ENCODE measurements around the gene DUSP12.

The DUSP12 gene

DNA sequence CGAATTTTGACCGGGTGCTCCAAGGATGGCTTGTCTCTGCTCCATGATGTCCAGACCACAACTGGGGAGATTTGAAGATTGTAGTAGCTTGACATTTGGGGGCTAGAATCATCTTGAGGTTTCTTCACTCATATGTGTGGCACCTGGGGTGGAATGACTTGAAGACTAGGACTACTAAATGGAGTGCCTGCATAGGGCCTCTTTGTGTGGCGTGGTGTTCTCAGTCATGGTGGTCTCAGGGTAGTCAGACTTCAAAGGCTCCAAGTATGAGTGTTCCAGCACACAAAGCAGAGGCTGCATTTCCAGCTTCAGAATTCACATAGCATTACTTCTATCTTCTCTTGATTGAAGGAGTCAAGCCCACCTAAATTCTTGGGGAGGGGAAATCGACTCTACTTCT lies 33.3 kb downstream of the DUSP12 start:
- intact Hi-C loops (cut with DNase I; ENCODE audit: low total_unique reads), result no loop called here
- no peak for DNase-seq
- TF ChIP-seq, protein P1, sequence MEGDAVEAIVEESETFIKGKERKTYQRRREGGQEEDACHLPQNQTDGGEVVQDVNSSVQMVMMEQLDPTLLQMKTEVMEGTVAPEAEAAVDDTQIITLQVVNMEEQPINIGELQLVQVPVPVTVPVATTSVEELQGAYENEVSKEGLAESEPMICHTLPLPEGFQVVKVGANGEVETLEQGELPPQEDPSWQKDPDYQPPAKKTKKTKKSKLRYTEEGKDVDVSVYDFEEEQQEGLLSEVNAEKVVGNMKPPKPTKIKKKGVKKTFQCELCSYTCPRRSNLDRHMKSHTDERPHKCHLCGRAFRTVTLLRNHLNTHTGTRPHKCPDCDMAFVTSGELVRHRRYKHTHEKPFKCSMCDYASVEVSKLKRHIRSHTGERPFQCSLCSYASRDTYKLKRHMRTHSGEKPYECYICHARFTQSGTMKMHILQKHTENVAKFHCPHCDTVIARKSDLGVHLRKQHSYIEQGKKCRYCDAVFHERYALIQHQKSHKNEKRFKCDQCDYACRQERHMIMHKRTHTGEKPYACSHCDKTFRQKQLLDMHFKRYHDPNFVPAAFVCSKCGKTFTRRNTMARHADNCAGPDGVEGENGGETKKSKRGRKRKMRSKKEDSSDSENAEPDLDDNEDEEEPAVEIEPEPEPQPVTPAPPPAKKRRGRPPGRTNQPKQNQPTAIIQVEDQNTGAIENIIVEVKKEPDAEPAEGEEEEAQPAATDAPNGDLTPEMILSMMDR (IDR thresholded peaks at IDR 0.05), result no peak
- peaks cover 0 to 13% (median 0%) of the 10 kb centered on the region in 4 donors for H3K4me1 ChIP-seq
- H3K4me3 ChIP-seq, result no peak overlapping the region
- H3K27ac ChIP-seq, result no peak overlapping the region
- no peaks in the 10 kb centered on the region for H3K9me3 ChIP-seq
- no peaks in the 10 kb centered on the region for H3K27me3 ChIP-seq
- H3K36me3 ChIP-seq, result peaks cover 47 to 61% (median 50%) of the 10 kb centered on the region in 3 donors

DNA sequence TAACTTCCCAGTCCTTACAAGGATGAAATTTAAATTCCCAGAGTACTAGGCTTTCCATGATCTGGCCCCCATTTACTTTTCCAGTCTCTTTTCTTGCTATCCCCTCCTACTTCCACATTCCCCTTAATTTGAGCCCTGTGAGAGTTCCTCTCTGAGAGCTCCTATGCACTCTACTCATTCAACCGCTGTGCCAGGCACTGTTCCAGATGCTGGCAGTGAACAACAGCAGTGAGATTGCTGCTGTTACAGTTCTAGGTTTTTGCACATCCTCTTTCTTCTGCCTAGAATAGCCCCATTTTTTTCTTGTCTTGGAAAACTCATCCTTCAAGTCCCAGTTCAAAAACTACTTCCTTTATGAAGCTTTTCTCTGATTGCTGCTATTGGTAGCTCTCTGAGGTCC lies 35.4 kb downstream of the DUSP12 start:
- H3K36me3 ChIP-seq, result peaks cover 50 to 61% (median 54%) of the 10 kb centered on the region in 3 donors
- intact Hi-C loops (cut with DNase I; ENCODE audit: low total_unique reads), result no loop called here
- no peaks in the 10 kb centered on the region for H3K27me3 ChIP-seq
- DNase-seq, result peak in 1 of 2 donors; percentile 42
- no peak overlapping the region for H3K4me3 ChIP-seq
- TF ChIP-seq, protein P1 (IDR thresholded peaks at IDR 0.05), result no peak
- H3K4me1 ChIP-seq, result peaks cover 0 to 13% (median 0%) of the 10 kb centered on the region in 4 donors
- H3K9me3 ChIP-seq, result no peaks in the 10 kb centered on the region
- H3K27ac ChIP-seq, result no peak overlapping the region

DNA sequence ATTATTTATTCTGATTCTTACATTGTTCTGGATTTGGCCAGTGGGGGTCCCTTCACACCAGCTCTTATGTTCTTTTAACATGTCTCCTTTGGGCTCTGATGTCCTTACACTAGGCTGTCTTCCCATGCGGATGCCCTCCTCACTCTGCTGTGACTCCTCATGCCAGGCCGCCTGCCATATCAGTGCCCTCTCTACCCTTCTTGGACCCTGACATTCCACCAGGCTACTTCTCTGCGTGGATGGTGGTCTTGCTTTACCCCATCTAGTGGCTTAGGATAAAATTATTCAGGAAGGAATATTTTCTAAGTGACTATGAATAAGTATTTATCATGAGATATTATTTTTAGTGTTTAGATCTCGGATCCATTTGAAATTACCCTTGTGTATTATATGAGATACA lies 37.8 kb downstream of the DUSP12 start:
- no peaks in the 10 kb centered on the region for H3K4me1 ChIP-seq
- no peak for DNase-seq
- no peaks in the 10 kb centered on the region for H3K9me3 ChIP-seq
- H3K36me3 ChIP-seq, result peaks cover 51 to 61% (median 59%) of the 10 kb centered on the region in 3 donors
- H3K4me3 ChIP-seq, result no peak overlapping the region
- intact Hi-C loops (cut with DNase I; ENCODE audit: low total_unique reads), result no loop called here
- H3K27ac ChIP-seq, result no peak overlapping the region
- no peaks in the 10 kb centered on the region for H3K27me3 ChIP-seq
- TF ChIP-seq, protein P1 (IDR thresholded peaks at IDR 0.05), result no peak

DNA sequence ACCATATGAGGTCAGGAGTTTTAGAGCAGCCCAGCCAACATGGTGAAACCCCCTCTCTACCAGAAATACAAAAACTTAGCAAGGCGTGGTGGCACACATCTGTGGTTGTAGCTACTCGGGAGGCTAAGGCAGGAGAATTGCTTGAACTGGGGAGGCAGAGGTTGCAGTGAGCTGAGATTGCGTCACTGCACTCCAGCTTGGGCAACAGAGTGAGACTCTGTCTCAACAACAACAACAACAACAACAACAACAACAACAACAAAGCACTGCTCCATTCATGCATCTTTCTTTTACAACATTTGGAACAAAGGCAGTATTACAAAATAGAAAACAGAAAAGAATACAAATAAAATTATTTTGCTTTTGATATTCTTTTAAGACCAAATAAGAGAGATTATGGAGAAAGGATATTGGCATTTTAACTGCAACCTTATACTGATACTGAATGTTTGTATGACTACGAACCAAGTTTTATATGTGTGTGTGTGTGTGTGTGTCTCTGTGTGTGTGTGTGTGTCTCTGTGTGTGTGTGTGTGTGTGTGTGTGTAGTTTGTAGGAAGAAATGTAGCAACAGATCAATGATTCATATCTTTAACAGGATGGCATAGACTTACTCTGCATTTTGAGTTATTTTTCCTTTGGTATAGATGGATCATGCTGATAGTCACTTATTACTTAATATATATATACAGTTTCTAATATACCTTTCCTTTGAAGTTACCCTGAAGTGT lies 41.2 kb downstream of the DUSP12 start:
- Histone ChIP-seq H3K36me3 (peaks cover 47 to 52% (median 51%) of the 10 kb centered on the region in 3 donors), H3K4me3 (no peak overlapping the region), H3K4me1 (no peaks in the 10 kb centered on the region), H3K27ac (no peak overlapping the region), H3K9me3 (no peaks in the 10 kb centered on the region), H3K27me3 (no peaks in the 10 kb centered on the region)
- DNase-seq, result no peak
- intact Hi-C loops (cut with DNase I; ENCODE audit: low total_unique reads), result no loop called here
- TF ChIP-seq, protein P1 (IDR thresholded peaks at IDR 0.05), result no peak

DNA sequence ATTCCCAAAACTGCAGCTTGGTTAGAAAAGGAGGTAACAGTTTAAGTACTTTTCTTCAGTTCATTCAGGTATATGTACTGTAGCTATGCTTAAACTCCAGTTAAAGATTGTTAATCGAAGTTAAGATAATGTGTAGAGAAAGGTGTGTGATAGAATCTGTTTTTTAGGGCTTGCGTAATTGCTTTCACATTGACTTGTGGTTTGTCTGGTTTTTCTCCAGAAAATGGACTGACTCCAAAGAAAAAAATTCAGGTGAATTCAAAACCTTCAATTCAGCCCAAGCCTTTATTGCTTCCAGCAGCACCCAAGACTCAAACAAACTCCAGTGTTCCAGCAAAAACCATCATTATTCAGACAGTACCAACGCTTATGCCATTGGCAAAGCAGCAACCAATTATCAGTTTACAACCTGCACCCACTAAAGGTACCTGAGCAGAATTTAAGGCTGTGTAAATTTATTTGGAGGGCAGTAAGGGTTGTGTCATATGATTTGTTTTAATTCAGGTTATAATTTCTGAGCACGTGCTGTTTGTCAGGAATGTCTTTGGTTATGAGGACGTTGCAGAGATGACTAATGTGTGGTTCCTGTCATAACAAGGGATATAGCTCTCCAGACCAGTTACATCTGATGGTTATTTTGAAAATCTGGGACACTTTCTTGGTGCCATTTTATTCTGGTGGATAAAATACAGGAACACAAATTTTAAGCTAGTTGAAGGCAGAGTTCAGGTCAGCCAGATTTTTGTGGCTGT lies 42.5 kb downstream of the DUSP12 start:
- no peaks in the 10 kb centered on the region for H3K27me3 ChIP-seq
- no peak overlapping the region for H3K27ac ChIP-seq
- no peak for DNase-seq
- intact Hi-C loops (cut with DNase I; ENCODE audit: low total_unique reads), result loop anchor here (2.0 kb wide), 1 partner anchor 245 kb away; no protein-coding TSS in a partner anchor
- no peaks in the 10 kb centered on the region for H3K4me1 ChIP-seq
- no peak overlapping the region for H3K4me3 ChIP-seq
- no peaks in the 10 kb centered on the region for H3K9me3 ChIP-seq
- TF ChIP-seq, protein P1 (IDR thresholded peaks at IDR 0.05), result no peak
- H3K36me3 ChIP-seq, result peaks cover 38 to 49% (median 43%) of the 10 kb centered on the region in 3 donors

All from tibial artery (tissue), 4 donors.